Urinary bladder (tissue), 4 donors: ENCODE measurements around the gene DLG5. TPM values are rescaled to one million over a fixed set of nuclear protein-coding genes. Genes with fewer than 3 reads are reported as not detected.
"Not testable (repeated sequence)": the region's sequence is repeated elsewhere in the genome, so short reads cannot be mapped to it uniquely, and the experiment has no call there.

ENCODE experiments used
- DNase-seq: peaks from one replicate; pipeline ENCODE4 v3.0.0-alpha.2; 2015; ENCODE audit errors: extremely low spot score
- H3K27ac ChIP-seq: one replicate; pipeline ENCODE4 v1.5.1; 2013; ENCODE audit warnings: low read depth, mild to moderate bottlenecking, moderate library complexity
- H3K36me3 ChIP-seq: one replicate; pipeline ENCODE4 v1.6.1; 2013; ENCODE audit warnings: mild to moderate bottlenecking, moderate library complexity; ENCODE audit not compliant: insufficient read depth
- H3K4me1 ChIP-seq: one replicate; pipeline ENCODE4 v1.6.1; 2013; ENCODE audit warnings: mild to moderate bottlenecking, moderate library complexity; ENCODE audit not compliant: insufficient read depth
- H3K4me3 ChIP-seq: one replicate; pipeline ENCODE4 v1.5.1; 2013; ENCODE audit warnings: low read depth, low read length
- WGBS: extraction: QIAGEN DNeasy Blood & Tissue Kit; methylation state at CpG from one replicate; pipeline ENCODE4 v1.1.7; 2013; 5-methylcytosine and 5-hydroxymethylcytosine counted together
- polyA plus RNA-seq: library from polyadenylated mRNA; stranded (reverse); fragments of 200-250 nt; gene quantifications from one replicate; pipeline ENCODE4 v1.2.3, GENCODE V29; 2013
- total RNA-seq: library from RNA; depleted of rRNA; stranded (reverse); fragments of >200 nt; gene quantifications from one replicate; pipeline ENCODE4 v1.2.3, GENCODE V29; 2014
- donor health status: healthy with polysubstance abuse.
- donor health status: healthy.

DLG5 gene
- total and polyA plus RNA-seq, 2 donors = 30.3 to 36.9 TPM

DNA sequence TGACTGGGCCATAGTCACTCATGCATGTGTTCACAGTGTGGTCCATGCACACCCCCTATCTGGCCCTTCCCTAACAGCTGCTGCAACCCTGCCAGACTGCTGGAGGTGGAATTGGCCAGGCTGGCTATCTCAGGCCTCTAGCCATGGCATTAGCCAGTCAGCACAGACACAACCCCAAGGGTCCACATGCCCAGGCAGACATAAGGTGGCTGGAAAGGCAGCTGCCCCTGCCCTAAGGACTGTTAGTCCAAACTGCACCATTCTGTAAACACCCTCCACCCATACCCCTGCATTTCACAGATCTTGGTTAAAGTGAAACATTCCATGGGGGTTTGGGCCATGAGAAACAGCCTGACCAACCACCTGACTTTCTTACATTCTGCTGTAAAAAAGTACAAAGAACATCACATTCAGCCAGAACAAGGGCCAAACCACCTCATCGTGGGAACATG lies 151.6 kb downstream of the DLG5 start:
- H3K4me1 ChIP-seq = no peaks in the 10 kb centered on the region
- no peak overlapping the region for H3K4me3 ChIP-seq
- DNase-seq = no peak
- no peaks in the 10 kb centered on the region for H3K36me3 ChIP-seq
- no peak overlapping the region for H3K27ac ChIP-seq
- WGBS = 73% methylated on average over 1 of the region's 1 CpG

GRCh38 chr10:77773631-77774426 lies 152.7 kb downstream of the DLG5 start:
- H3K36me3 ChIP-seq = no peaks in the 10 kb centered on the region
- no peak overlapping the region for H3K4me3 ChIP-seq
- DNase-seq = no peak
- H3K4me1 ChIP-seq = no peaks in the 10 kb centered on the region
- H3K27ac ChIP-seq = no peak overlapping the region
- WGBS = 92% methylated on average over 12 of the region's 12 CpGs

- DNase-seq, H3K4me3 ChIP-seq, H3K27ac ChIP-seq, H3K4me1 ChIP-seq, H3K36me3 ChIP-seq: not testable (repeated sequence)
- WGBS = 87% methylated on average over 17 of the region's 17 CpGs
These were observed 153.5 kb downstream of the DLG5 start for GRCh38 chr10:77772852-77773600.

DNA sequence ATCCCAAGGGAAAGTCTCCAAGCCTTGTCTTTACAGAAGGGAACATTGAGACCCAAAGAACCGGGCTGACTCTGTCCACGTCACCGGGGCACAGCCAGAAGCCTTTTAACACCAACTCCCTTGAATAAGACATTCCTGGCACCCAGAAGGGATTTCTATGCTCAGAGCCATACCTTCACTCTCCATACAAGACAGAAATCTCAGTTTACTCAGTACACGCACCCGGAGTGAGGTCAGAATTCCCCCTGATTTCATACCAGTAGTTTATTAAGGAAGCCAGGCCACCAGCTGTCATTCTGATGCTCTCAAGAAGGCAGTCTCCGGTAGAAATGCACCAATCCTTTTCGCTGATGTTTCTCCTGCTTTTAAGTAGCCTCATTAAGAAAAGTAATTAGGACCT lies 154.7 kb downstream of the DLG5 start:
- DNase-seq = no peak
- H3K36me3 ChIP-seq = no peaks in the 10 kb centered on the region
- WGBS = 81% methylated on average over 7 of the region's 7 CpGs

DNA sequence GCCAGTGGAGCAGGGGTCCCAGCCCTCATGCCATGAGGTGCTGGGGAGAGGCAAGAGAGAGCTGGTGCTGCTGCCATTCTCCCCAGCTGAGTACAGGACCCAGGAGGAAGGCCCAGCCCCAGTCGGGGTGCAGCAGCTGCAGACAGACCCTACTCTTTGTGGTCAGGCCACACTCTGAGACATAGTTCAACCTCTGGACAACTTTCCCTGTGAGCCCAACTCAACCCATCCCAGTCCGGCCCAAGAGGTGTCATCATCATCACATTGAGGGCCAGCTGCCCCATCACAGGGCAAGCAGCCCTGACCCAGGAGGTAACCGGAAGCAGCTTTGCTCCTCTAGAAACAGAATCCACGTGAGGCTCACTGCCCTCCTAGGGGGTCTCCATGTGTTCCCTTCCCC lies 155.1 kb downstream of the DLG5 start:
- H3K4me1 ChIP-seq = no peaks in the 10 kb centered on the region
- WGBS = 79% methylated on average over 4 of the region's 4 CpGs
- no peaks in the 10 kb centered on the region for H3K36me3 ChIP-seq
- DNase-seq = no peak
- no peak overlapping the region for H3K4me3 ChIP-seq
- no peak overlapping the region for H3K27ac ChIP-seq

More for the DNA sequence above, 154.7 kb downstream of the DLG5 start:
- no peak overlapping the region for H3K4me3 ChIP-seq
- no peak overlapping the region for H3K27ac ChIP-seq
- no peaks in the 10 kb centered on the region for H3K4me1 ChIP-seq

- no peaks in the 10 kb centered on the region for H3K36me3 ChIP-seq
- WGBS = 83% methylated on average over 7 of the region's 7 CpGs
- no peak for DNase-seq
These were observed 155.7 kb downstream of the DLG5 start for GRCh38 chr10:77770868-77771175.

DNA sequence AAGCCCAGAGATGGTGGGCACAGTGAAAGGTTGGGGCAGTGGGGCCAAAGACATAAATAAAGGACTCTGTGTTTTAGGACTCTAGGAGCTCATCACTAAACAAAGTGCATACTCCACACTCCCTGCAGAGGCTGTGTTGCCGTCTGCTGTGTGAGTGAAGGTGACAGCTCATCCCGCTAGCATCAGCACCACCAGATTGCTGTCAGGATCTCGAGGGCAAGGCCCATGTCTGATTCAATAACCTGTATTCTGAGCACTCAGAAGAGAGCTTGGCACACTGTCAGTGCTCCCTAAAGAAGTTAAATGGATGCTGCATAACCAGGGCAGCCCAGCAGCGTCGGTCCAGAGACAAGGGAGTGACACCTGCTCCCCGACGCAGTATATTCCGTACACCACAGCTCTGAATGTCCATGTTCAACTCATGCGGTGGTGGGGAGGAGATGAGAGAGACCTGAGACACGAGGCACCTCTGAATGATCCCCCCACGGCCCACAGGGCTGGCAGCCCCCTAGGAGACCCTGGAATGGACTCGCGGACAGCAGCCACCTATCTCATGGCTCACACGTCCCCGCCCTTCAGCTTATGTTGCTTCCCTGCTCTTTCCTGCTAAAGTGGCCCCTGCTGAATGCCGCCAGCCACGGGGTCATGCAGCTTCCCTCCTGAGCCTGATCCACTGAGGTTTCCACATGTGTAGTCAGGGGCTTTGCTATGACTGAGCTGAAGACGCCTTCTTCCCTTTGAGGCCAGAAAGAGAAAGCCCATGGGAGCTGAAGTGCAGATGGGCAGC lies 156.3 kb downstream of the DLG5 start:
- Histone ChIP-seq H3K4me1 (no peaks in the 10 kb centered on the region), H3K36me3 (no peaks in the 10 kb centered on the region), H3K27ac (no peak overlapping the region), H3K4me3 (no peak overlapping the region)
- no peak for DNase-seq
- WGBS = 81% methylated on average over 18 of the region's 18 CpGs

More at GRCh38 chr10:77770868-77771175, 155.7 kb downstream of the DLG5 start:
- Histone ChIP-seq H3K4me3 (no peak overlapping the region), H3K4me1 (no peaks in the 10 kb centered on the region), H3K27ac (no peak overlapping the region)

- no peak overlapping the region for H3K27ac ChIP-seq
- no peaks in the 10 kb centered on the region for H3K4me1 ChIP-seq
- H3K4me3 ChIP-seq = no peak overlapping the region
- DNase-seq = no peak
- no peaks in the 10 kb centered on the region for H3K36me3 ChIP-seq
- 98% methylated on average over 1 of the region's 1 CpG for WGBS
These were observed 158.5 kb downstream of the DLG5 start for GRCh38 chr10:77768039-77768438.

- 70% methylated on average over 9 of the region's 9 CpGs for WGBS
- Histone ChIP-seq H3K27ac (no peak overlapping the region), H3K4me3 (no peak overlapping the region), H3K36me3 (no peaks in the 10 kb centered on the region), H3K4me1 (no peaks in the 10 kb centered on the region)
- DNase-seq = no peak
These were observed 162.8 kb downstream of the DLG5 start for GRCh38 chr10:77763453-77764430.

DNA sequence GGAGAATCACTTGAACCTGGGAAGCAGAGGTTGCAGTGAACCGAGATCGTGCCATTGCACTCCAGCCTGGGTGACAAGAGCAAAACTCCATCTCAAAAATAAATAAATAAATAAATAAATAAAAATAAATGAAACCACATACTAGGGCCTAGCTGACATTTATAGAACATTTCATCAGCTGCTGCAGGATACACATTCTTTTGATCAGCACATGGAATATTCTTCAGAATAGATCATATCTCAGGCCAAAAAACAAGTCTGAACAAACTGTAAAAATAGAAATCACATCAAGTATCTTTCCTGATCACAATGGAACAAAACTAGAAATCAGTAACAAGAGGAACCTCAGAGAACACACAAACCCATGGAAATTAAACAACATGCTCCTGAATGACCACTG lies 168.1 kb downstream of the DLG5 start:
- H3K4me1 ChIP-seq, H3K27ac ChIP-seq, DNase-seq, H3K36me3 ChIP-seq, H3K4me3 ChIP-seq: not testable (repeated sequence)
- WGBS = 85% methylated on average over 2 of the region's 2 CpGs

DNA sequence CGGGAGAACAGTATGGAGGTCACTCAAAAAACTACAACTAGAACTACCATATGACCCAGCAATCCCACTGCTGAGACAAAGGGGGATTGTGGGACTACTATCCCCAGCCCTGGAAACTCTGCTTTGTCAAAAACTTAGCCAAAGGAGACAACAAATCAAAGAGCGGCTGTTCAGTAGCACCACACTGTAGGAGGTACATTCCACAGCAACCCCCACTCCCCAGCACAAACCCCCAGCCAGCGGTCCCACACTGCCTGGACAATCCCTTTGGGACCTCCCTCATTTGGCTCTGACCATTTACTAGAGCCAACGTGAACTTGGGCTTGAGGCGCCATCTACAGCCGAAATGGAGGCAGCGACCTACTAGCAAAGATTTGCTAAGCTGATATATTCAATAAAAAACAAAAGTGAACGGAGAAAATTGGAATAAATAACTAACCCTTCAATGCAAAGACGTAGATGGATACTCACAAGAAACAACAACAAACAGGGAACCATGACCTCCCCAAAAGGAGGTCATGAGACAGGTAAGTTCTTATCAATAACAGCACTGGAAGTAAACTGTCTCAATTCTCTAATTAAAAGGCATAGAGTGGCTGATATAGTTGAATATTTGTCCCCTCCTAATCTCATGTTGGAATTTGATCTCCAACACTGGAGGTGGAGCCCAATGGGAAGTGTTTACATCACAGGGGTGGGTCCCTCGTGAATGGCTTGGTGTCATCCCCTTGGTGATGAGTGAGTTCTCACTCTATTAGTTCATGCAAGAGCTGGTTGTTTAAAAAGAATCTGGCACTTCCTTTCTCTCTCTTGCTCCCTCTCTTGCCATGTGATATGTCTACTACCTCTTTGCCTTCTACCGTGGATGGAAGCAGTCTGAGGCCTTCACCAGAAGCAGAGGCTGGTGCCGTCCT lies 170.0 kb downstream of the DLG5 start:
- H3K36me3 ChIP-seq = no peaks in the 10 kb centered on the region
- H3K4me1 ChIP-seq = no peaks in the 10 kb centered on the region
- 20% methylated on average over 12 of the region's 12 CpGs for WGBS
- no peak for DNase-seq
- no peak overlapping the region for H3K4me3 ChIP-seq
- no peak overlapping the region for H3K27ac ChIP-seq

DNA sequence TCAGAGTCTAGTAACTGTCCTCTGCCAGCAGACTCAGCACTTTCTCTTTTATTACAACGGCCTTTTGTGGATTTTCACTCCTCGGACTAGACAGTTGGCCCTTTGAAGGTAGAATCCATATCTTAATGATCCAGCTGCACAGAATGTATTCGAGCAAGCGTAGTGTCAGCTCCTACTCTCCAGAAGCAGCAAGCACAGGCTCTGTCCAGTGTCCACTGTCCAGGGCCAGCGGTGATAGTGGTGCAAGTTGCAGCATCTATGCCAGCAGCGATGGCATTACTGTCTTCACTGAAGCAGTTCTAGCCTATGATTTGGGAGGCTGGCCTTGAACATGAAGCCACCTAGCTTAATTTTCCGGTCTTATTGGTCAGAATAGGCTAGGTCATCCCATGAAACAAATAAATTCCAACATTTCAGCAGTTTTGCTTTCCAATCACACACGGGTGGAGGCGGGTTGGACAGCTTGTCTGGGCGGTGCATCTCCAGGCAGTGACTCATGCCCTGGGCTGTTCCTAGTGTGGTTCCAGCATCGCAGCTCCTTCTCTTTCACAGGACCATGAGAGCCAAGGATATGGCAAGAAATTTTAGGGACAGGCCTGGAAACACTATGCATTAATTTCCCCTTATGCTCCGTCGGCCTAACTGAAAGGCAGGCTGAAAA lies 180.4 kb downstream of the DLG5 start:
- Histone ChIP-seq H3K4me3 (no peak overlapping the region), H3K27ac (no peak overlapping the region), H3K36me3 (no peaks in the 10 kb centered on the region), H3K4me1 (no peaks in the 10 kb centered on the region)
- no peak for DNase-seq
- WGBS = 65% methylated on average over 13 of the region's 13 CpGs
